Gastroesophageal sphincter (tissue), 4 donors: Measurements from ENCODE around the gene C10orf143. TPM values are rescaled to one million over a fixed set of nuclear protein-coding genes. Genes with fewer than 3 reads are reported as not detected.

Experiments used
- ATAC-seq: fragments of 150-250 bp; one replicate; pipeline ENCODE4 v1.9.1; 2016; ENCODE audit warnings: mild to moderate bottlenecking, moderate library complexity
- H3K27ac ChIP-seq, 4 donors: fragments of 200-600 bp; sonication (generic) in 3 of 4; 1 replicate in 3 of 4; 2 replicates in 1 of 4; pipeline ENCODE4 v1.5.1; 2016 to 2019
- H3K27me3 ChIP-seq: fragments of 200-600 bp; sonication (generic); one replicate; pipeline ENCODE4 v1.5.1; 2019
- H3K36me3 ChIP-seq, 2 donors: fragments of 200-600 bp; sonication (generic); one replicate each; pipeline ENCODE4 v1.5.1; 2019; ENCODE audit warnings: control low read depth in 1 of 2
- H3K4me1 ChIP-seq, 3 donors: fragments of 200-600 bp; sonication (generic); 1 replicate in 2 of 3; 2 replicates in 1 of 3; pipeline ENCODE4 v1.5.1; 2016 to 2019; ENCODE audit warnings: control low read depth in 2 of 3
- H3K4me3 ChIP-seq, 2 donors: fragments of 200-600 bp; sonication (generic); one replicate each; pipeline ENCODE4 v1.5.1; 2019; ENCODE audit warnings: mild to moderate bottlenecking in 1 of 2, moderate library complexity in 1 of 2
- H3K9me3 ChIP-seq, 3 donors: fragments of 200-600 bp; sonication (generic); one replicate each; pipeline ENCODE4 v1.5.1; 2017 to 2019; ENCODE audit warnings: control low read depth in 2 of 3
- CTCF ChIP-seq, 4 experiments: fragments of 200-600 bp in 2 of 4; fragments of 450-650 bp in 2 of 4; sonication (generic) in 1 of 4; IDR thresholded peaks; one replicate each; pipeline ENCODE4 v1.5.1; 2017 to 2019; ENCODE audit warnings: antibody characterized with exemption in 4 of 4, mild to moderate bottlenecking in 2 of 4, moderate library complexity in 2 of 4
- EP300 ChIP-seq: sonication (generic); formaldehyde crosslinking; IDR thresholded peaks from one replicate; pipeline ENCODE4 v1.6.1; 2017; ENCODE audit warnings: antibody characterized with exemption, mild to moderate bottlenecking
- POLR2A ChIP-seq, 2 donors: fragments of 450-650 bp; IDR thresholded peaks; one replicate each; pipeline ENCODE4 v1.6.1; 2017; ENCODE audit warnings: antibody characterized with exemption in 2 of 2, mild to moderate bottlenecking in 2 of 2, moderate library complexity in 1 of 2
- POLR2AphosphoS5 ChIP-seq: sonication (generic); formaldehyde crosslinking; IDR thresholded peaks from one replicate; pipeline ENCODE4 v1.6.1; 2017; ENCODE audit warnings: antibody characterized with exemption
- WGBS, 2 donors: methylation state at CpG; one replicate each; pipeline ENCODE4 v1.1.5; 2018; ENCODE audit warnings: low coverage in 1 of 2; 5-methylcytosine and 5-hydroxymethylcytosine counted together
- total RNA-seq, 4 donors: library from RNA; depleted of rRNA; stranded (reverse); fragments of >200 nt; gene quantifications; one replicate each; pipeline ENCODE4 v1.1.0, GENCODE V29; 2016

C10orf143 gene
- total RNA-seq, 4 donors from 2014 or later, result 1.1 to 5.4 (median 4.6) TPM

GRCh38 chr10:130045801-130046321, 64.8 kb downstream of the C10orf143 start:
- no peaks in the 10 kb centered on the region for H3K9me3 ChIP-seq
- TF ChIP-seq CTCF (IDR thresholded peaks at IDR 0.05), result no peak
- TF ChIP-seq POLR2A (IDR thresholded peaks at IDR 0.05), result no peak
- no peak for TF ChIP-seq EP300

DNA sequence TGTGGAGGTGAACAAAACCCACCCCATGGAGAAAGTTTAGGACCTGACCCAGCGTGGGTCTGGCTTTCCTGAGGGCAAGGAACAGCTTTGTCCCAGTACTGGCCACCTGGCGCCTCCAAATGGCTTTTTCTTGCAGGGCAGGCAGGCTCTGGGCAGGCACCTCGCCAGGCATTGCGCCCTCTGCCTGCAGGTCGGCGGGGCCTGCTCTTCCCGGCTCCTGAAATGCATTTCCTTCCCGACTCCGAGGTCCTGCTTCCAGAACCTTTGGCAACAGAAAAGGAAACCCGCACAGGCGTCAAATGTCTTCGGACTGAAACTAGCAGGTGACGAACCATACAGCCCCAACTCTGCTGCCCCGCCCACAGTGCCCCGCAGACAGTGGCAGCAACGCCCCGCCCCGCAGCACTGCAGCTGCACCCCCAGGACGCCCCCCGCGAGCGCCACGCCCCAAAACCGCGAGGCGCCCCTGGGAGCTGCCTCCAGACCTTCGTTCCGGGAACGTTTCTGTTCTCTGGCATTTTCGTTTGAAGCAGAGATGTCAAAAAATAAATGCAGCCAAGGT, 65.5 kb downstream of the C10orf143 start:
- no CpG with 5 or more reads among the region's 30 CpGs for WGBS, 2 donors
- Histone ChIP-seq H3K9me3 (no peaks in the 10 kb centered on the region), H3K4me1 (no peaks in the 10 kb centered on the region), H3K36me3 (no peaks in the 10 kb centered on the region), H3K4me3 (no peak overlapping the region), H3K27ac (no peak overlapping the region), H3K27me3 (peaks cover 54% of the 10 kb centered on the region)
- TF ChIP-seq EP300 (no peak), CTCF (IDR thresholded peaks at IDR 0.05) (no peak), POLR2A (IDR thresholded peaks at IDR 0.05) (no peak), POLR2AphosphoS5 (no peak)
- no peak for ATAC-seq

More at GRCh38 chr10:130045801-130046321, 64.8 kb downstream of the C10orf143 start:
- Histone ChIP-seq H3K27me3 (peaks cover 53% of the 10 kb centered on the region), H3K36me3 (no peaks in the 10 kb centered on the region), H3K4me1 (no peaks in the 10 kb centered on the region), H3K4me3 (no peak overlapping the region), H3K27ac (no peak overlapping the region)
- WGBS, 2 donors, result 85 to 100% methylated on average over 3 to 18 of the region's 43 CpGs
- no peak for ATAC-seq

- H3K4me1 ChIP-seq, result no peaks in the 10 kb centered on the region
- H3K4me3 ChIP-seq, result no peak overlapping the region
- no peak overlapping the region for H3K27ac ChIP-seq
- TF ChIP-seq EP300, result no peak
- TF ChIP-seq CTCF (IDR thresholded peaks at IDR 0.05), result no peak
- TF ChIP-seq POLR2AphosphoS5, result no peak
- no peak for TF ChIP-seq POLR2A (IDR thresholded peaks at IDR 0.05)
- H3K9me3 ChIP-seq, result no peaks in the 10 kb centered on the region
- peaks cover 60% of the 10 kb centered on the region for H3K27me3 ChIP-seq
- ATAC-seq, result no peak
- 66 to 78% methylated on average over 5 to 8 of the region's 17 CpGs for WGBS, 2 donors
- H3K36me3 ChIP-seq, result no peaks in the 10 kb centered on the region
Observed at GRCh38 chr10:130044067-130045061, 66.3 kb downstream of the C10orf143 start.

GRCh38 chr10:130043491-130043890, 67.1 kb downstream of the C10orf143 start:
- TF ChIP-seq POLR2AphosphoS5 (no peak), EP300 (no peak), POLR2A (IDR thresholded peaks at IDR 0.05) (no peak), CTCF (IDR thresholded peaks at IDR 0.05) (no peak)
- Histone ChIP-seq H3K9me3 (no peaks in the 10 kb centered on the region), H3K27ac (no peak overlapping the region), H3K36me3 (no peaks in the 10 kb centered on the region), H3K27me3 (peaks cover 62% of the 10 kb centered on the region), H3K4me1 (no peaks in the 10 kb centered on the region), H3K4me3 (no peak overlapping the region)
- WGBS, 2 donors, result 40 to 73% methylated on average over 1 to 7 of the region's 8 CpGs
- no peak for ATAC-seq
